Measurements from ENCODE around the gene JAZF1. TPM values are rescaled to one million over a fixed set of nuclear protein-coding genes. Genes with fewer than 3 reads are reported as not detected.

Gene JAZF1
- total RNA-seq, 4 donors from 2014 or later, result 12.7 to 19.2 (median 14.7) TPM

DNA sequence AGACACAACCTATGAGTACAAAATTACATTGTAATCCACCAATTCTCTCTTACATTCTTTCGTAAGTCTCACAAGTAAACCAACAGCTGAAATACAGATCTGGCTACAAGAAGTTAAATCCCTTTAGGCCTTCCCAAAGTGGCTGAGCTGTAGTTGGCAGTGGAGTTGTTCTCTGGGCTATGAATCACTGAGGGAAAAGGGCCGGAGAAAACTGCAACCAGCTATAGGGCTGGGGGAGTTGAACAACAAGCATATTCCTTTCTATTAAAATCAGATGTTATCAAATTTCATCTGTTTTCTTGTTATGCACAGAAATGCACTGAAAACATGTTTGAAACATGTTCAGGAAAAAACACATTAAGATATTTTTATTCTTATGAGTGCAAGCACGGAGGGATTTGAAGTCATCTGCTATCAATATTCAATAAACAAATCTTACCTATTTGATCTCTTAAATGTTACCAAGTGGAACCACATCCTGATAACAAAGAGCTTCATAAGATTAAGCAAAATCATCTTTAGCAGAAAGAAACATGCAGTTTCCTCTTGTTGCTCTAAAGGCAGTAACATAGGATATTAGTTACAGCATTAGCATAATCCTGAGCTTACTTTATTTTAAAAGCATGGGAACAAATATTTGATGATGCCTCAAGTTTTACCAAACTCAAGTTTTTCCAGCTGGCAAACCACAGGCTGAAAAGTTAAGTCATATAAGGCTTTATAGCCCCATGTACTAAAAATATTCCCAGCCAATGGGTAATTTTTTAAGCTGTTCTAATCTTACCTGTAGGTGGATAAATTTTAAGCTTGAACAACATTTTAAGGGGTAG lies 227.9 kb downstream of the JAZF1 start:
- no peak for DNase-seq
- intact Hi-C loops (cut with DNase I), result no loop called here
- no peaks in the 10 kb centered on the region for H3K36me3 ChIP-seq
- H3K4me3 ChIP-seq (replicated peaks in 1 of 3), result no peak overlapping the region
- TF ChIP-seq, protein P1, sequence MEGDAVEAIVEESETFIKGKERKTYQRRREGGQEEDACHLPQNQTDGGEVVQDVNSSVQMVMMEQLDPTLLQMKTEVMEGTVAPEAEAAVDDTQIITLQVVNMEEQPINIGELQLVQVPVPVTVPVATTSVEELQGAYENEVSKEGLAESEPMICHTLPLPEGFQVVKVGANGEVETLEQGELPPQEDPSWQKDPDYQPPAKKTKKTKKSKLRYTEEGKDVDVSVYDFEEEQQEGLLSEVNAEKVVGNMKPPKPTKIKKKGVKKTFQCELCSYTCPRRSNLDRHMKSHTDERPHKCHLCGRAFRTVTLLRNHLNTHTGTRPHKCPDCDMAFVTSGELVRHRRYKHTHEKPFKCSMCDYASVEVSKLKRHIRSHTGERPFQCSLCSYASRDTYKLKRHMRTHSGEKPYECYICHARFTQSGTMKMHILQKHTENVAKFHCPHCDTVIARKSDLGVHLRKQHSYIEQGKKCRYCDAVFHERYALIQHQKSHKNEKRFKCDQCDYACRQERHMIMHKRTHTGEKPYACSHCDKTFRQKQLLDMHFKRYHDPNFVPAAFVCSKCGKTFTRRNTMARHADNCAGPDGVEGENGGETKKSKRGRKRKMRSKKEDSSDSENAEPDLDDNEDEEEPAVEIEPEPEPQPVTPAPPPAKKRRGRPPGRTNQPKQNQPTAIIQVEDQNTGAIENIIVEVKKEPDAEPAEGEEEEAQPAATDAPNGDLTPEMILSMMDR (IDR thresholded peaks at IDR 0.05), result no peak
- no peak for TF ChIP-seq POLR2A (IDR thresholded peaks at IDR 0.05)
- no peaks in the 10 kb centered on the region for H3K4me1 ChIP-seq
- no peaks in the 10 kb centered on the region for H3K27me3 ChIP-seq
- no peak overlapping the region for H3K27ac ChIP-seq
- 86 to 91% methylated on average over 3 of the region's 3 CpGs for WGBS, 2 donors
- no peaks in the 10 kb centered on the region for H3K9me3 ChIP-seq

- Histone ChIP-seq H3K9me3 (no peaks in the 10 kb centered on the region), H3K27ac (no peak overlapping the region), H3K4me3 (replicated peaks in 1 of 3) (no peak overlapping the region), H3K36me3 (no peaks in the 10 kb centered on the region), H3K27me3 (no peaks in the 10 kb centered on the region), H3K4me1 (peaks cover 0 to 3% of the 10 kb centered on the region in 2 donors)
- no peak for TF ChIP-seq POLR2A (IDR thresholded peaks at IDR 0.05)
- TF ChIP-seq, protein P1 (IDR thresholded peaks at IDR 0.05), result no peak
- intact Hi-C loops (cut with DNase I), result no loop called here
- no peak for DNase-seq
- WGBS, 2 donors, result 74 to 75% methylated on average over 3 of the region's 3 CpGs
These were observed 230.5 kb downstream of the JAZF1 start for GRCh38 chr7:27950123-27950522.

GRCh38 chr7:27948861-27949260 lies 231.7 kb downstream of the JAZF1 start:
- WGBS, 2 donors, result 95 to 96% methylated on average over 3 of the region's 3 CpGs
- no peaks in the 10 kb centered on the region for H3K36me3 ChIP-seq
- TF ChIP-seq, protein P1 (IDR thresholded peaks at IDR 0.05), result no peak
- no peak for TF ChIP-seq POLR2A (IDR thresholded peaks at IDR 0.05)
- H3K9me3 ChIP-seq, result no peaks in the 10 kb centered on the region
- DNase-seq, result no peak
- H3K4me1 ChIP-seq, result peaks cover 0 to 3% of the 10 kb centered on the region in 2 donors
- H3K27me3 ChIP-seq, result no peaks in the 10 kb centered on the region
- no peak overlapping the region for H3K4me3 ChIP-seq (replicated peaks in 1 of 3)
- intact Hi-C loops (cut with DNase I), result no loop called here
- no peak overlapping the region for H3K27ac ChIP-seq

DNA sequence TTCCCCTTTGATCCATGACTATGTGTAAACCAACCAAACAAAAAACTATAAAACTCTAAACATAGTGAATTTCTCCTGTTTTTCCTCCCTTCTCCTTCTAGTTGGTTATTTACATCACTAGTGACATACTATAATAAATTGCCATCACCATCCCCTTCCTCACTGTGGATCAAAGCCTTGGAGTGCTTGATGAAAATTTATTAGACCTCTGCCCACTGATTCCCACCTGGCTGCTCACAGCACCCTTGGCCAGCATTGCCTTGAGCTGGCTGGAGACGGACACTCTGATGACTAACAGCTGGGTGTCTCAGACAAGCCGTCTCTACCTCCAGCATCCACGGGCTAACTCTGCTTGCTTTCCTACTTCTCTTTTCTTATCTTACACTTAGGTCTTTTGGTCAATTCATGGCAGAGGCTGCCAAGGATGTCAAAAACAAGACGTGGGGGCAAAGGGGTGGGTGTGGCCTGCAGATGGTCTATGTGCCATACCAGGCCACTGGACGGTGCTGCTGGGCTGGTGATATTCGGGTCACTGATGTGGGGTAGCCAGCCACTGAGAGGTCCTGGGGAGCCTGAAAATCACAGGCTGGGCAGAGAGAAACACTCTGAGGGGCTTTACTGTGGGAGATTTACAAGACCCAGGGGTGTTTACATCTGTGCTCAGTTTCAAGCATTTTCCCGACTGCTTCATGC lies 232.9 kb downstream of the JAZF1 start:
- Histone ChIP-seq H3K36me3 (no peaks in the 10 kb centered on the region), H3K27me3 (no peaks in the 10 kb centered on the region), H3K4me1 (peaks cover 0 to 3% of the 10 kb centered on the region in 2 donors), H3K4me3 (replicated peaks in 1 of 3) (no peak overlapping the region), H3K27ac (no peak overlapping the region), H3K9me3 (no peaks in the 10 kb centered on the region)
- intact Hi-C loops (cut with DNase I), result no loop called here
- no peak for DNase-seq
- WGBS, 2 donors, result 82 to 83% methylated on average over 7 of the region's 7 CpGs
- TF ChIP-seq POLR2A (IDR thresholded peaks at IDR 0.05), result no peak
- TF ChIP-seq, protein P1 (IDR thresholded peaks at IDR 0.05), result no peak

GRCh38 chr7:27946351-27946750 lies 234.2 kb downstream of the JAZF1 start:
- Histone ChIP-seq H3K27me3 (no peaks in the 10 kb centered on the region), H3K36me3 (no peaks in the 10 kb centered on the region), H3K4me3 (replicated peaks in 1 of 3) (no peak overlapping the region), H3K9me3 (no peaks in the 10 kb centered on the region), H3K4me1 (peaks cover 0 to 3% of the 10 kb centered on the region in 2 donors), H3K27ac (no peak overlapping the region)
- DNase-seq, result no peak
- no peak for TF ChIP-seq POLR2A (IDR thresholded peaks at IDR 0.05)
- TF ChIP-seq, protein P1 (IDR thresholded peaks at IDR 0.05), result no peak
- intact Hi-C loops (cut with DNase I), result no loop called here
- WGBS, 2 donors, result 89 to 93% methylated on average over 2 of the region's 2 CpGs
